Stimulated activated CD8-positive, alpha-beta memory T cell treated with anti-CD3 and anti-CD28 coated beads, Interleukin-2, amount 100 ng/mL, for 48 hours (primary cell): ENCODE results near the gene BTRC.
"Not testable (repeated sequence)": the region's sequence is repeated elsewhere in the genome, so short reads cannot be mapped to it uniquely, and the experiment has no call there.

Source experiments
- DNase-seq, 2 donors: peaks; one replicate each; pipeline ENCODE4 v3.0.0-alpha.2; 2020; ENCODE audit warnings: low read depth in 2 of 2

The BTRC gene

DNA sequence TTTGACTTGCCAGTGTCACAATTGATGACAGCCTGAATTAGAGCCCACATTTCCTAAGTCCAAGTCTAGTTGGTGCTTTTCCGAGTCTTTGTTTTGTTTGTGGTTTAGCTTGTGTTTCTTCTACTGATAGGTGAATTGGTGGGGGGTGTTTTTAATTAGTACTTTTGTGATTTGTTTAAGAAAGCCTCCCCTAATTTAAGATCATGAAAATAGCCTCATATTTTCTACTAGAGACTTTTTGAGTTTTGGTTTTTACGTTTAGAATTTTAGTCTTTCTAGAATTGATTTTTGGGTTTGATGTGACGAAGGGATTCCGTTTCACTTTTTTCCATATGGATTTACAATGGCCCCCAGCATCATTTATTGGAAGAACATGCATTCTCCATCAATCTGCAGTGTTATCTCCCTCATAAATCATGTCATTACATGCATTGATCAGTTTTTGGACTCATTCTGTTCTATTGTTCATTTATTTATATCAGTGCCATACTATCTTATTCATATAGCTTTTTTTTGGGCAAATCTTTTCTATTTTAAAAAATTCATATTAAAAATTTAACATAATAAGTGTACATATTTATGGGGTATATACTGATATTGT is 32.8 kb downstream of the BTRC start:
- no peak for DNase-seq

DNA sequence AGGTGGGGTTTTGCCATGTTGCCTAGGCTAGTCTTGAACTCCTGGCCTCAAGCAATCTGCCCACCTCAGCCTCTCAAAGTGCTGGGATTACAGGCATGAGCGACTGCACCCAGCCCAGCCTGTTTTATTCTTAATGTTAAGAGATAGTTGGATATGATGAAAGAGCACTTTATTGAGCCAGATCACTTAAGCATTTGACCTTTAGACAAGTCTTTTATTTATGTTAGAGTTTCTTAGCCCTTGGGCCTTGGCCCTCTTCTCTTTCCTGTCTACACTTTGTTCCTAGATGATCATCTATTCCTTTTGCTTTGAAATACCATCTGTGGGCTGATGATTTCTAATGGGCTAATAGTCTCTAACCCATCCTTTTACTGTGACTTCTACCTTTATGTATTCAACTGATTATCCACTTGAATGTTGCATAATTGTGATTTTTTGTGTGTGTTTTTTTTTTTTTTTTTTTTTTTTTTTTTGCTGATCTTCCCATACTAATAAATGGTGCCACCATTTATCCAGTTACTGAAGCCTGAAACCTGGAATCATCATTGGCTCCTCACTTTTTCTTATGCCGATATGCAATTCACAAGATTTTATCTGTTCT is 34.8 kb downstream of the BTRC start:
- DNase-seq = no peak

DNA sequence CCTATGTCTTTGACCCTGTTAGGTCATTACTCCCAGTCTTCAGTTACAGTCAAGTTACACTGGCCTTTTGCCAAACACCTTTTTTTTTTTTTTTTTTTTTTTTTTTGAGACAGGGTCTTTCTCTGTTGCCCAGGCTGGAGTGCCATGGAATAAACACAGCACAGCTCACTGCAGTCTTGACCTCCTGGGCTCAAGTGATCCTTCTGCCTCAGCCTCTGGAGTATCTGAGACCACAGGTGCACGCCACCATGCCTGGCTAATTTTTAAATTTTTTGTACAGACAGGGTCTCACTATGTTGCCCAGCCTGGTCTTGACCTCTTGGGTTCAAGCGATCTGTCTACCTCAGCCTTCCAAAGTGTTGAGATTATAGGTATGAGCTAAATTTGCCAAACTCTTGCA is 35.6 kb downstream of the BTRC start:
- DNase-seq = not testable (repeated sequence)

DNA sequence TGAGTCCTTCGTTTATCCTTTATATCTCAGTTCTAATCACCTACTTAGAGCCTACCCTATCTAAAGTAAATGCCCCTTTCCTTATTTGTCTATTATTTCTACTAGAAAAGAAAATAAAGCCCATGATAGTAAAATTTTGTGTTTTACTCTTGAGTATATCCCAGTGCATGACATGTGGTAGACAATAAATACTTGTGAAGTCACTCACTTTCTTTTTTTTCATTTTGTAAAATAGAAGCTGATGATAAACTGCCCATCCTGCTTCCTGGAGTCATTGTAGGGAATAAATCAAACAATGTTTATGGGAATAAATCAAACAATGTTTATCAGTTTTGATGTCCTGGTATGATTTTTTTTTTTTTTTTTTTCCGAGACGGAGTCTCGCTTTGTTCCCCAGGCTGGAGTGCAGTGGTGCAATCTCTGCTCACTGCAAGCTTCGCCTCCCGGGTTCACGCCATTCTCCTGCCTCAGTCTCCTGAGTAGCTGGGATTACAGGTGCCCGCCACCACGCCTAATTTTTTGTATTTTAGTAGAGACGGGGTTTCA is 36.1 kb downstream of the BTRC start:
- no peak for DNase-seq

DNA sequence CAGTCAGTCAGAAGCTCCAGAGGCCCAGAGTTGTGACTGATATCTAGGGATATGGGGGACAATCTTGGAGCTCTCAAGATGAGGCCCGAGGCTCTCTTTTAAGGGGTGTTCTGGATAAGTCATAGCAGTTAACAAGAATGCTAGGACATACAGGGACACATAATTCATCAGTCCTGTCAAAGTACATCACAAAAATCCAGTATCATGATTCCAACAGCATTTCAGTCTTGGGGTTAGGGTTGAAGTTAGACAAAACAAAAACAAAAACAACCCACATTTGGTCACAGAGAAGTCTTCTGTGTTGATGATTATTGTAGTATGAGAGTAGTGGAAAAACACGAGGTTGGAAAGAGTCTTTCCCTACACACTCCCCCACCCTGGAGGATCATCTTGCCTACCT is 39.4 kb downstream of the BTRC start:
- DNase-seq = no peak

DNA sequence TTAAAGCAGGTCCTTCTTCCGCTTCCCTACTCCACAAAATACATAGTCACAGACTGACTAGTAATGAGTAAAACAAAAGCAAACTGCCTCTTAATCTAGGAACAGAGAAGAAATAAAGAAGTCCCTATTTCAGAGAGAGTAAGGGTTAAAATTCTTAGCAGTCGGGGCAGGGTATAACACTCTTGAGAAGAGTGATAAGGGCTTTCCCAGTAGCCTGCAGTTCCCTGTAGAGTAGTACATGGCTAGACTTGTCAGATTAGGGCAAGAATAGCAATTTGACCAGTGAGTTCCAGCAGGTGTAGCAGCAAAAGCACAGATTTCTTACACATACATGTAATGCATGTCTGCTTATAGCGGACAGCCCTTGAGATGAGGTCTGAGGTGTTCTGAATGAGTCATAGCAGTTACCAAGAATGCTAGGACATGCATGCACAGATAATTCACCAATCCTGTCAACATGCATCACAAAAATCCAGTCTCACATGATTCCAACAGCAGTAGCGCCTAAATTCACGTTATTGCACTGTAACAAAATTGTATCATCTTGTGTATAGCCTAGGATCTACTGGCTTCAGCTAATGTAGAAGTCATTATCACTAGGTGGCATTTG is 40.7 kb downstream of the BTRC start:
- DNase-seq = no peak

DNA sequence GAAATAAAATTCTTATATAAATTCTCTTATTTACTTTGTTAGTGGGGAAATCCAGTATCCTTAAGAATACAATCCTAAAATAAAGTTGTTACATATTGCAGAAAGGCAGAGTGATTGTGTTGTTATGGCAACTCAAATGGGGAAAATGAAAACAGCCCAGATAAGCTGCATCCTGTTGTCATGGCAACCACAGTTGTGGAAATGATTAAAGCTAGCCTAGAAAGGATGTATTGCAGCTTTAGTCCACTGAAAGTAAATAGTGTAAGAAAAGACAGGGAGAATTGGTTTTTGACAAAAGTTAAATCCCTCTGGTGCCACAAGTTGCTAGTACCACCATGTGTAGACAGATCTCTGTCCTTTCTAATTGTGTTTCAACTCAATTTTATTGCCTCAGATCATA is 43.2 kb downstream of the BTRC start:
- no peak for DNase-seq

DNA sequence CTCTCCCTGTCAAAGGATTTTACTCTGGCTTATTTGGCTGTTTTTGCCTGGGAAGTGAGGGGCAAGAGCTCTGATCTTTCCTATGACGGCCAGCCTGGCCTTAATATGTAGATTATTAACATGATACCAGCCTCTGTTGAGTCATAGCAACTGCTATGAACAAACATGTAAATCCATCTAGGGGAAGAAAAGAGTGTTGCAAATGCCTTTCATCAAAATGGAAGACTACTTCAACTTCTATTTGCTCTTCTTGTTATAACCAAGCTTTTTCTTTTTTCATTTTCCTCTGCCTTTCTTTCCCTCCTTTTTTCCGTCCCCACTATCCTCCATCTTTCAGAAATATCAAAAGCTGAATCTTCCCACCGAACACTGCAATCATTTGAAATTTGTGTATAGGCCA is 46.6 kb downstream of the BTRC start:
- DNase-seq = no peak

DNA sequence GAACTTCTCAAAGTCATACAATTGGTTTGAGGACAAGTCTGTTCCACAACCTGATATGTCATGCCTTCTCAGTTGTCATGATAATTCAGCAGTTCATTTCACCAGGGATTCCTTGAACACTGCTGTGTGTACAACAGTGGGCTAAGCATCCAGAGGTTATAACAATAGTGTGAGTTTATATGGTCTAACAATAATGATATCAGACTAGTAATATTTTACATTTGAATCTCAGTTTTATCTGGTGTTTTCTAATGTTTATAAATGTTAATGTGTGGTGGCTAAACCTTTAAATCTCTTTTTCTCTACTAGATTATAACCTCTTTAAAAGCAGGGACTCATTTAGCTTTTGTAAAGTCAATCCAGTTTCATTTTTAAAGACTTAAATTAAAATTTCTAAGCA is 48.7 kb downstream of the BTRC start:
- DNase-seq = no peak

DNA sequence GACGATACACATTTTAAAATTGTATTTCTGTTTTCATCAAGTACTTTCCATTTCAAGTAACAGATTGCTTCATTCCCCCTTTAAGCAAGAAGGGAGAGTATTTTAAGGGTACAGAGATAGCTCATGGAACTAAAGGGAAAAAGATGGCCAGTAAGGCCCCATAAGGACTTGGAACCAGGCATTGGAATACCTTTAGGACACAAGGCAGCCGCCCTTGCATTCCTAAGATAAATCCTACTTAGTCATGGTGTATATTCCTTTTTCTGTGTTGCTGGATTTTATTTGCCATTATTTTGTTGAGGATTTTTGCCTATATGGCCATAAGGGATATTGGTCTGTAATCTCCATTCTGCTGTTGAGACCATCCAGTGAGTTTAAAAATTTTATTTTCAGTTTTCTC is 49.2 kb downstream of the BTRC start:
- no peak for DNase-seq

DNA sequence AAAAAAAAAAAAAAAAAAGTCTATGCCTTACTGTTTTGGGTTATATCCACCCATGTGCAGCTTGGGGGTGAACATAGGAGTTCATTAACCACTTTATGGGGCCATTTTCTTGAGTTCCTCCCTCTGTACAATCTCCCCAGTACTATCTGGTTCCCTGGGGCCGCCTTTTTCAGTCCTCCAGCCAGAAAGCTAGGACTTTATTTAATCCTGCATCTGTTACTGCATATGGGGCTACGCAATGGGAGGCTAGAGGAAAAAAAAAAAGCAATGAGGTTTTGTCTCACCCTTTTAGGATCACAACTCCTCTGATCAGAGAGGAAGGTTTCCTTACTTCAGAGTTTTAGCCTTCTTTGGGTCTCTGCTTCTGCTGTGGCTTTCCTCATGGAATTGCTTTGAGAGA is 51.0 kb downstream of the BTRC start:
- no peak for DNase-seq

DNA sequence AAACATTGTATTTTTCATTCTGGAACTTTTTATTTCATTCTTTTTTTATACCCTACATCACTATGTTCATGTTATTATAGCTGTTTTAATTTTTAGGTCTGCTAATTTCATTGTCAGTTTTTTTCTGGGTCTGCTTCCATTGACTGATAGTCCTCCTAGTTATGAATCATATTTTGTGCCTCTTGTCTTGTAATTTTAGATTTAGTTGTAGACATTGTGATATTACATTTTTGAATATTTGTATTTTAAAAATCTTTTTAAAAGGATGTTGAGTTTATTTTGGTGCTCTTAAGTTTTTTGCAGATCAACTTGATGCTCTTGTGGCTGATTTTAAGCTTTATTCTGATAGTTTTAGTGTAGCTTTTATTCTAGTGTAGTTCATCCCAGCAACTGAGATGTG is 57.6 kb downstream of the BTRC start:
- DNase-seq = no peak

DNA sequence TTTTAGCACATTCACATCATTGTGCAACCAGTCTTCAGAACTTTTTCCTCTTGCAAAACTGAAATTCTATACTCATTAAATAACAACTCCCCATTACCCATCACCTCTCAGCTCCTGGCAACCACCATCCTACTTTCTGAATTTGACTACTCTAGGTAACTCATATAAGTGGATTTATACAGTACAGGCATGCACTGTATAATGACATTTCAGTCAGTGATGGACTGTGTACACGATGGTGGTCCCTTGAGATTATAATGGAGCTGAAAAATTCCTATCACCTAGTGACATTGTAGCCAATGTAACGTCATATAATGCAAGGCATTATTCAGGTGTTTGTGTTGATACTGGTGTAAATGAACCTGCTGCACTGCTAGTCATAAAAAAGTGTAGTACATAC is 60.1 kb downstream of the BTRC start:
- DNase-seq = no peak

DNA sequence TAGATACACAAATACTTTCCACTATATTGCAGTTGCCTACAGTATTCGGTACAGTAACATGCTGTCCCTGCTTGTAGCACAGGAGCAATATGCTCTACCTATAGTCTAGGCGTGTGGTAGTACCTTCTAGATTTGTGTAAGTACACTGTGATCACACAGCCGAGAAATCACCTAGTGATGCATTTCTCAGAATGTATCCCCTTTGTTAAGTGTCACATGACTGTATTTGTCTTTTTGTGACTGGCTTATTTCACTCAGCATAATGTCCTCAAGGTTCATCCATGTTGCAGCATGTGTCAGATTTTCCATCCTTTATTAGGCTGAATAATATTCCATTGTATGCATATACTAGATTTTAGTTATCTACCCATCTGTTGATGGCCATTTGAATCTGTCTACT is 61.9 kb downstream of the BTRC start:
- no peak for DNase-seq

DNA sequence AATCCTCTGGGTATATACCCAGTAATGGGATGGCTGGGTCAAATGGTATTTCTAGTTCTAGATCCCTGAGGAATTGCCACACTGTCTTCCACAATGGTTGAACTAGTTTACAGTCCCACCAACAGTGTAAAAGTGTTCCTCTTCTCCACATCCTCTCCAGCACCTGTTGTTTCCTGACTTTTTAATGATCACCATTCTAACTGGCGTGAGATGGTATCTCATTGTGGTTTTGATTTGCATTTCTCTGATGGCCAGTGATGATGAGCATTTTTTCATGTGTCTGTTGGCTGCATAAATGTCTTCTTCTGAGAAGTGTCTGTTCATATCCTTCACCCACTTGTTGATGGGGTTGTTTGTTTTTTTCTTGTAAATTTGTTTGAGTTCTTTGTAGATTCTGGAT is 68.0 kb downstream of the BTRC start:
- not testable (repeated sequence) for DNase-seq

DNA sequence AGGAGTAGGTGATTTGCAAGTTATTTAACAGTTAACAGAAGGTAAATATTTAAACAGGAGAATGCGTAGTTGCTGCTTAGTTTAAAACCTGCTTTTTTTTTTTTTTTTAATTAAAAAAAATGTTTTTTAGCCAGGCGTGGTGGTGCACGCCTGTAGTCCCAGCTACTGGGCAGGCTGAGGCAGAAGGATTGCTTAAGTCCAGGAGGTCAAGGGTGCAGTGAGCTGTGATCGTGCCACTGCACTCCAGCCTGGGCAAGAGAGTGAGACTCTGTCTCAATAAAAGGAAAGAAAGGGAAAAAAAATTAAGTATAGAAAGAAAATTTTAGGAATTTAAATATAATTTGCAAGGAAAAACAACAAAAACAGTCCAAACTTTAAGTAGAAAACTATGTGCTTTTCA is 71.6 kb downstream of the BTRC start:
- DNase-seq = no peak

DNA sequence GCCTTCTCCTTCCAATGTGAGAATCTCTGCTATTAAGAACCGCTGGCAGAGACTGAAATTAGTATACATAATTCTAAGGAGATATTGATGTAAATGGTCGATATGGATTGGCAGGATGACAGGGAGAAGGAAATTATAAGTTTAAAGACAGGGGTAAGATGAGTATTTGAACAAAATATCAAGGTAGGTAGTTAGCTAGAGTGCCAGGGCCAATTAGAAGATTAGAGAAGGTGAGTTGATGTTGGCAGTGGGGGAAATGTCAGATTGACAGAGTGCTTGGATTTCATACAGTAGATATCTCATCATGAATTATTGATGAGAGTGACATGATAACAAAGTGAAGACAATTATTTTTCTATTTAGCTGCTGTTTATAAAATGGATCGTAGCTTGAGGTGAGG is 74.1 kb downstream of the BTRC start:
- DNase-seq = no peak

DNA sequence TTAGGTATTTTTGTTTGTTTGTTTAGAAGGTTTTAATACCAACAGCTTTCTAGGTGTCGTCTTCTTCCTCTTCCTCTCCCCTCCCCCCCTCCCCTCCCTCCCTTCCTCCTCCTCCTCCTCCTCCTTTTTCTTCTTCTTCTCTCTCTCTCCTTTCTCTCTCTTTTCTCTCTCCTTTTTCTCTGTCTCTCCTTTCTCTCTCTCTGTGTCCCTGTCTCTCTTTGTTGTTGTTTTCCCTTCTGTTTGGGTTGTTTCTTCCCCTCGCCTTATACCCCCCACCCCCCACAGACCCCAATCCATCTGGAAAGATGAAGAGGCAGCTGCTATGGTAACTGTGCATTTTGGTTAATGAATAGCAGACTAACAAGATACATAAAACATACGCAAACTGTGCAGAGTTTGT is 75.5 kb downstream of the BTRC start:
- no peak for DNase-seq

DNA sequence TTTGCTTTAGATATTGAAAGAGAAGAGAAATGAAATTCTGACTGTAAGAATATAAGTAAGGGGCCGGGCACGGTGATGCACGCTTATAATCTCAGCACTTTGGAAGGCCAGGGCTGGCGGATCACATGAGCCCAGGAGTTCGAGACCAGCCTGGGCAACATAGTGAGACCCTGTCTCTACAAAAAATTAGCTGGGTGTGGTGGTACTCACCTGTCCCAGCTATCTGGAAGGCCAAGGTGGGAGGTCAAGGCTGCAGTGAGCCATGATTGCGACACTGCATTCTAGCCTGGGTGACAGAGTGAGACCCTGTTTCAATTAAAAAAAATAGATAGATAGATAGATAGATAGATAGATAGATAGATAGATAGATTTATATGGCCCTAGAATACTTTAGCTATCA is 82.3 kb downstream of the BTRC start:
- no peak for DNase-seq

DNA sequence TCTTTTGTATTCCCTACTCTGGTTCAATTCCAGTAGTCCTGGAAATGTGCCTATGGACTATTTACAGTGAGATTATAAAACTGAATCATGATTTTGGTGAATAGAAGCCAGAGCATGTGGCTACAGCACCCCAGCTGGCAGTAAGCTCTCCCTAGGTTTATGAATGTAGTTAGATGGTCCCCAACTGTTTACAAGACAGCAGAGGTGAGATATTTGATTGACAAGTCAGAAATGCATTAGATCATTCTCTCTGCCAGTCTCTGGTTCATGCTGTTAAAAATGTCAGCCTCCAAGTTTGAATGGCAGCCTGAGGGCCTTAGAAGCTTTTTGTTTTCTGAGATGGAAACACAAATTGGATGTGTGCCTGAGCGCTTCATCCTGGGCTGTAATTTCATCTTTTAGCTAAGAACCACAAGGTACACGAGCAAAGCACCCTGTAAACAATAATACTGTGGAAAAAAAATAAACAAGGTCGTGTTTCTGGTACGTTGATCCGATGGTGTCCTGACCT is 85.0 kb downstream of the BTRC start:
- no peak for DNase-seq

DNA sequence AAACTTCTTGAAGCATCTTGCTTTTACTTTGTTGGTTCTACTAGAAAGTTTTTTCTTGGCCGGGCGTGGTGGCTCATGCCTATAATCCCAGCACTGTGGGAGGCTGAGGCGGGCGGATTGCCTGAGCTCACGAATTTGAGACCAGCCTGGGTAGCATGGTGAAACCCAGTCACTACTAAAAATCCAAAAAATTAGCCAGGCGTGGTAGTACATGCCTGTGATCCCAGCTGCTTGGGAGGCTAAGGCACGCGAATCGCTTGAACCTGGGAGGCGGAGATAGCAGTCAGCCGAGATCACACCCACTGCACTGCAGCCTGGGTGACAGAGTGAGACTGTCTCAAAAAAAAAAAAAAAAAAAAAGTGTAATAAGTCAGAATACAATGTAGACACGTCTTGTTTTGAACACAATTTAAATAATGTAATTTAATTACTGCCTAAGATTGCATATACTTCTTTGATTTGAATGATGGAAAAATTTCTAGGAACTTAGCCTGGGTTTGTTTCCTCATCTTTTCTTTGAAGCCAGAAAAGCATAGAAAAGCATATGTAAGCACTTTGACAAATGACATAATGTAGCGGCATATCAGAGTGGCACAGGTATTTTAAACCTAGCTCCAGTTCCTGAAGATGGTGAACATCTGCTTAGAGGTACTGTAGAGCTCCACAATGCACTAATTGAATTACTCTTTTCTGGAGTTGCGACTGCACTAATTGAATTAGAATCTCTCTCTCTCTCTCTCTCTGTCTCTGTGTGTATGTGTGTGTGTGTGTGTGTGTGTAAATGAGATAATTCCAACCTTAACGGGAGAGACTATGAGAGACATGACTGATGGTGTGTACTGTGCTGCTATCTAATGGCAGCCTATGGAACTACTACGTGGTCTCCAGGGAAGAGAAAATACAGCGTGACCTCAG is 87.8 kb downstream of the BTRC start:
- no peak for DNase-seq

DNA sequence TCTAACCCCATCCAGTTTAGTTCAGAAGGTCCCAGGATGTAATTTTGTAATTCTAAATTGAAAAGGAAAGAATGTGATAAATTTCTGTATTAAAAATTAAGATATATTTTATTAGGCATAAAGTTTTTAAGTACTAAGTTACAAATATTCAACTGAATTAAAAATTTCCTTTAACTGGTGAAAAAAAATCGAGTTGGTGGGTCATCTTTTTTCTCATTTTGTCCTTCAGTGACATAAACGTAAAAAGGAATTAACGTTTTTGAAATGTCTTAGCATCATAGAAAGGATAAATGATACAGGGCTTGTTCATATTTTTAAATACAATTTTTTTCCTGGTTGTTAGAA is 88.5 kb downstream of the BTRC start:
- DNase-seq = no peak
